Activated CD4-positive, alpha-beta T cell treated with anti-CD3 and anti-CD28 coated beads, Interleukin-2, amount 10 ng/mL, durations not matched to agents 24 days and 14 days (primary cell): Measurements from ENCODE around the gene MROH7. TPM values are rescaled to one million over a fixed set of nuclear protein-coding genes. Genes with fewer than 3 reads are reported as not detected.

Experiments
- DNase-seq: peaks from one replicate; pipeline ENCODE4 v3.0.0; 2022
- H3K27ac Mint-ChIP-seq: one replicate; pipeline ENCODE4 v1.8.0; 2022; ENCODE audit warnings: mild to moderate bottlenecking, mixed read lengths
- H3K27me3 Mint-ChIP-seq: one replicate; pipeline ENCODE4 v1.8.0; 2022; ENCODE audit warnings: mixed read lengths
- H3K36me3 Mint-ChIP-seq: one replicate; pipeline ENCODE4 v1.8.0; 2022; ENCODE audit warnings: low read depth, mild to moderate bottlenecking, mixed read lengths
- H3K4me1 Mint-ChIP-seq: one replicate; pipeline ENCODE4 v1.8.0; 2021; ENCODE audit warnings: mixed read lengths
- H3K4me3 Mint-ChIP-seq: one replicate; pipeline ENCODE4 v1.8.0; 2022; ENCODE audit warnings: mild to moderate bottlenecking, moderate library complexity, mixed read lengths
- H3K9me3 Mint-ChIP-seq: one replicate; pipeline ENCODE4 v1.8.0; 2021; ENCODE audit warnings: mixed read lengths
- intact Hi-C: fragments of 100-400 bp; cut with micrococcal nuclease; formaldehyde crosslinking; loops from one replicate; pipeline ENCODE4 v1.15.1; 2023
- total RNA-seq: library from RNA; stranded (reverse); gene quantifications from 2 replicates; pipeline ENCODE4 v1.2.3, GENCODE V29; 2022

The MROH7 gene
- total RNA-seq: 0.07 and 0.12 TPM in 2 replicates

DNA sequence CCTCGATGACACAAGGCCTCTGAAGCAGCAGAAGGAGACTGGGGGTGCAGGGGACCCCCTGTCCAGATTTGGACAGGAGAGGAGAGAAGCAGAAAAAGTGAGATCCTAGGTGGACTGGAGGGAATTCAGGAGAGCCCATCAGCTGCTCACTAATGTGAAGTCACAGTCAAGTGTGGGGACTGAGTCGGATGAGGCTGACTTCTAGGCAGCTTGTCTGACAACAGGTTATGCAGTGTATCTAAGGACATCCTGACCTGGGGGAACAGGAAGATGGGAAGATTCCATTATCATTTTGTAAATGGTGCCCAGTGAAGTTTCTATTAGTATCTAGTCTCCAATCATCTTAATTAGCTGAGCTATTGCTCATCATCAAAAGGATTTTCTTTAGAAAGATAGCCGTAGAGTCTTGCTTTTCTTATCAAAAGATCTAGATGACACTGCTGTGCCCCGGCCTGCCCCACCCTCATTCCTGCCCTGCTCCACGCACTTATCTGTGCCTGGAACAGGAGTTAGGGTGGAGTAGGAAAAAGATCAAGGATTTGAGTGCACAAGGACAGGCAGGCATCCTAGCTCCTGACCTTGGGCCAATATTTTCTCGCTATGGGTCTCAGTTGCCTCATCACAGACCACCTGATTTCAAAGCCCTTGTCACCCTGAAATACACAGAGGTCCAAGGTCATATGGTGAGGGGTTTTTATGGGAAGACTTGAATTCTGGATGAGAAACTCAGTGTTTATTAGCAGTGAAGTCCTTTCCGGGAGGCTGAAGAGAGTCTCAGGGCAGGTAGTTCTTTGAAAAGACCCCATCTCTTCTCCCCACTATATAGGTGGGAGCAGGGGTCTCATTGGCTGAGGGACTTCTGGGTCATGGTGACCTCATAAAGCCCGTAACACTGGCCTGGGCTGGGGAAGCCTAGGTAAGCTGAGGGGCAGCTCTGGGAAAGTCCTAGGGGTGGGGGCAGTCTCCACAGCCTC, at the start of gene MROH7:
TSS of gene MROH7 (plus strand) at position 924 of the 974 bp plus-strand sequence. CDS start 11,141 bp downstream, outside the sequence.
- intact Hi-C loops: no loop called here
- no peaks in the 10 kb centered on the region for H3K4me1 Mint-ChIP-seq
- no peak for DNase-seq
- H3K36me3 Mint-ChIP-seq: no peaks in the 10 kb centered on the region
- H3K27me3 Mint-ChIP-seq: peaks cover 5% of the 10 kb centered on the region
- no peak within 1 kb of the TSS for H3K27ac Mint-ChIP-seq
- no peak within 1 kb of the TSS for H3K4me3 Mint-ChIP-seq
- peaks cover 6% of the 10 kb centered on the region for H3K9me3 Mint-ChIP-seq

DNA sequence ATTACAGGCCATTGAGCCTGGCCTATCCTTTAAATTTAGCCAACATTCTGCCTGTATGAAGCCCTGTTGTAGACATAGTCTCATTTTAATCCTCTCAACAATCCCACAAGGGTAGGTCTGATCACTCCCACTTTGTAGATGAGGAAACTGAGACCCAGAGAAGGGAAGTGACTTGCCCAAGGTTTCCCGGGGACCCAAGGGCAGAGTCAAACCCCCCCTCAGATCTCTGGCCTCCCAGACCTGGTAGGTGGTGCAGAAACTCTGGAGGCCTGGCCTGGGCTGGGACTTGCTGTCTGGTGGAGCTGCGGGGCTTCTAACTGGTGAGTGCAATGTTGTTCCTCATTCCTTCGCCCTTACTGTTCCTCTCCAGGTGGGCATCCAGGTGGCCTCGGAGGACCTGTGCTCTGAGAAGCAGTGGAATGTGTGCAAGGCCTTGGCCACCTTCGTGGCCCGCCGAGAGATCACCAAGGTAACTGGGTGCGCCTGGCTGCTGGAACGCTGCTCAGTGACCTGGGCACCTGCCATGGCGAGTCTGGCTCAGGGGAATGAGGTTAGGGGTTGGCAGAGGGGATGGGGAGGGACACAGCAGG, 47.9 kb upstream of the MROH7 start:
- Mint-ChIP-seq H3K9me3 (no peaks in the 10 kb centered on the region), H3K27me3 (no peaks in the 10 kb centered on the region), H3K27ac (no peak overlapping the region), H3K36me3 (no peaks in the 10 kb centered on the region), H3K4me1 (no peaks in the 10 kb centered on the region), H3K4me3 (no peak overlapping the region)
- no peak for DNase-seq
- intact Hi-C loops: no loop called here

DNA sequence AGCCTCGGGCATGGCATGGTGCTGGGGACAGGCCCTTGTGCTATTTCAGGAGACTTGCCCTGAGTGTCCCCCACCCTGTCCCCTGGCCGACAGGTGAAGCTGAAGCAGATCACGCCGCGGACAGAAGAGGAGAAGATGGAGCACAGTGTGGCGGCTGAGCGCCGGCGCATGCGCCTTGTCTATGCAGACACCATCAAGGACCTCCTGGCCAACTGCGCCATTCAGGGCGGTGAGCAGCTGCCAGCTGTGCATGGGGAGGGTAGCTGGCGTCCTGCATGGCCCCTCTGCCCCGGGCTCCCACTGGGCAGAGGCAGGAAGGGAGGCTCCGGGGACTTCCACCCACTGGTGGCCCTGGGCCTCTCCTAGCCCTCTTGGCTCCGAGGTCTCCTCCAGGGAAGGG, 47.1 kb upstream of the MROH7 start:
- H3K36me3 Mint-ChIP-seq: no peaks in the 10 kb centered on the region
- no peaks in the 10 kb centered on the region for H3K4me1 Mint-ChIP-seq
- H3K27ac Mint-ChIP-seq: no peak overlapping the region
- intact Hi-C loops: no loop called here
- H3K4me3 Mint-ChIP-seq: no peak overlapping the region
- H3K27me3 Mint-ChIP-seq: no peaks in the 10 kb centered on the region
- H3K9me3 Mint-ChIP-seq: no peaks in the 10 kb centered on the region
- DNase-seq: no peak

DNA sequence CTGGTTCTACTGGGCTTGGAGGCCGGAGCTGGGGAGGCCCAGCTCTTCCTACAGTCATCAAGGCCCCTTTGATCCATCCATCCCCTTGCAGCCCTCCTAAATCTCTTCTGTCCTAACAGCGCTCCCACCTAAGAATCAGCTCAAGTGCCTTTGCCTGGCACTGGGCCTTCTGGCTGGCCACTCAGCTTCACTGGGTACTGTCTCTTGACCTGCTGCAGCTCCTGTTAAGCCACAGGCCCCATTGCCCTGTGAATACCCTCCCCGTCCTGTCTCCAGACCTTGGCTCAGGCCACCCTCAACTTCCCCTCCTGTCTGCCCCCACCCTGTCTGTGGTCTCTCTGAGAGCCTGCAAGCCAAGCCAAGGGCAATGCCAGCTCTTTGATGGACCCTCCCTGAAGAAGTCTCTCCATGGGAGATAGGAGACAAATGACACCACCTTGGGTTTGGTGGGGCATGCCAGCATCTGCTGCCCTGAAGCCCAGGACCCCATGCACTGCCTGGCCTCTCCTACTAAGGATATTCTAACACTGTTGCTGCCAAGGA, 45.6 kb upstream of the MROH7 start:
- Mint-ChIP-seq H3K36me3 (no peaks in the 10 kb centered on the region), H3K4me3 (no peak overlapping the region), H3K9me3 (no peaks in the 10 kb centered on the region), H3K27me3 (no peaks in the 10 kb centered on the region), H3K4me1 (no peaks in the 10 kb centered on the region), H3K27ac (no peak overlapping the region)
- intact Hi-C loops: no loop called here
- no peak for DNase-seq

DNA sequence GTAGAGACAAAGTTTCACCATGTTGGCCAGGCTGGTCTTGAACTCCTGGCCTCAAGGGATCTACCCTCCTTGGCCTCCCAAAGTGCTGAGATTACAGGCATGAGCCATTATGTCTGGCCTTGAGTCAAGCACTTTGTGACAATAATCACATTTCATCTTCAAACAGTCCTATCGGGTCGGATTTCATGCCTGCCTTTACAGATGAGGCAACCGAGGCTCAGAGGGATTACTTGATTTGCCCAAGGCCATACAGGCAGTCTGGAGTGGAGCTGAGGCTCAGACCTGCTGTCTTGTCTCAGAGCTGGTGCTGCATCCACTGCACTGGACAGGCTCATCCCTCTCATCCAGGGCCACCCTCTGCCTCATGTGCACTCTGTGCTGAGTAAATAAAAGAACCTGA, 44.8 kb upstream of the MROH7 start:
- intact Hi-C loops: no loop called here
- no peak overlapping the region for H3K4me3 Mint-ChIP-seq
- H3K27me3 Mint-ChIP-seq: no peaks in the 10 kb centered on the region
- no peaks in the 10 kb centered on the region for H3K9me3 Mint-ChIP-seq
- H3K4me1 Mint-ChIP-seq: no peaks in the 10 kb centered on the region
- no peaks in the 10 kb centered on the region for H3K36me3 Mint-ChIP-seq
- no peak for DNase-seq
- no peak overlapping the region for H3K27ac Mint-ChIP-seq

- Mint-ChIP-seq H3K27ac (no peak overlapping the region), H3K27me3 (no peaks in the 10 kb centered on the region), H3K4me1 (no peaks in the 10 kb centered on the region), H3K9me3 (no peaks in the 10 kb centered on the region), H3K36me3 (no peaks in the 10 kb centered on the region), H3K4me3 (no peak overlapping the region)
- no peak for DNase-seq
- intact Hi-C loops: no loop called here
These were observed 44.0 kb upstream of the MROH7 start for GRCh38 chr1:54597455-54598030.

- intact Hi-C loops: no loop called here
These were observed 42.3 kb upstream of the MROH7 start for GRCh38 chr1:54599211-54599823.

DNA sequence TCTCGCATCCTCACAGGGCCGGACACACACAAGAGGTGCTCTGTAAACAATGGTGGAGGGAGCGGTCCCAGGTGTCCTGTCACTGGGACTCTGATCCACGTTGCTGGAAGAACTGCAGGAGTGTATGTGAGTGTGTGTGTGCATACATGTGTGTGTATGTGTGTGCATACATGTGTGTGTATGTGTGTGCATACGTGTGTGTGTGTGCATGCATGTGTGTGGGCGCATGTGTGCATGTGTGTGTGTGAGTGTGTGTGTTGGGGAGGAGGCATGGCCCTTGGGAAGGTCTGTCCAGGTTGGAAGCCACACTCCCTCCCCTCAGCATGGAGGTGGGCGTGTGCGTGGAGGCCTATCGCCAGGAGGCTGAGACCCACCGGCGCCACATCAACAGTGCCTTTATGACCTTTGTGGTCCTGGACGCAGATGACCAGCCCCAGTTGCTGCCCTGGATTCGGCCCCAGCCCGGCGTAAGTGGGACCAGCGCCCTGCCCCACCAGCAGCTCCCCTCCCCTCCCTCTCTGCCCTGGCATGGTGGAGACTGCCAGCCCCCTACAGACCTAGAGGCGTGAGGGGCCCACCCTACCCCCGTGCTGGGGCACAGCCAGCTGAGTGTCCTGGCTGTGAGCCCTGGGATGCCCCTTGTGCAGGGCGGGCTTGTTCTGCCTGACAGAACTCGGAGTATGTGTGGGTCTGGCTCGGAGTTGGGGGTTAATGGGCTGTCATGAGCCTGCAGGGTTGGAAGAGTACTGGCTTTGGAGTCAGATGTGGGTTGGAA, 40.5 kb upstream of the MROH7 start:
- no peaks in the 10 kb centered on the region for H3K27me3 Mint-ChIP-seq
- intact Hi-C loops: no loop called here
- H3K27ac Mint-ChIP-seq: no peak overlapping the region
- H3K4me3 Mint-ChIP-seq: no peak overlapping the region
- no peaks in the 10 kb centered on the region for H3K36me3 Mint-ChIP-seq
- DNase-seq: no peak
- peaks cover 9% of the 10 kb centered on the region for H3K4me1 Mint-ChIP-seq
- no peaks in the 10 kb centered on the region for H3K9me3 Mint-ChIP-seq

More at GRCh38 chr1:54599211-54599823, 42.3 kb upstream of the MROH7 start:
- no peak for DNase-seq
- H3K4me1 Mint-ChIP-seq: peaks cover 1% of the 10 kb centered on the region
- H3K27me3 Mint-ChIP-seq: no peaks in the 10 kb centered on the region
- no peaks in the 10 kb centered on the region for H3K36me3 Mint-ChIP-seq
- H3K9me3 Mint-ChIP-seq: no peaks in the 10 kb centered on the region
- no peak overlapping the region for H3K27ac Mint-ChIP-seq
- H3K4me3 Mint-ChIP-seq: no peak overlapping the region

GRCh38 chr1:54601730-54602129, 39.9 kb upstream of the MROH7 start:
- Mint-ChIP-seq H3K36me3 (no peaks in the 10 kb centered on the region), H3K27ac (no peak overlapping the region), H3K4me1 (peaks cover 9% of the 10 kb centered on the region), H3K9me3 (no peaks in the 10 kb centered on the region), H3K27me3 (no peaks in the 10 kb centered on the region), H3K4me3 (no peak overlapping the region)
- DNase-seq: no peak
- intact Hi-C loops: no loop called here

DNA sequence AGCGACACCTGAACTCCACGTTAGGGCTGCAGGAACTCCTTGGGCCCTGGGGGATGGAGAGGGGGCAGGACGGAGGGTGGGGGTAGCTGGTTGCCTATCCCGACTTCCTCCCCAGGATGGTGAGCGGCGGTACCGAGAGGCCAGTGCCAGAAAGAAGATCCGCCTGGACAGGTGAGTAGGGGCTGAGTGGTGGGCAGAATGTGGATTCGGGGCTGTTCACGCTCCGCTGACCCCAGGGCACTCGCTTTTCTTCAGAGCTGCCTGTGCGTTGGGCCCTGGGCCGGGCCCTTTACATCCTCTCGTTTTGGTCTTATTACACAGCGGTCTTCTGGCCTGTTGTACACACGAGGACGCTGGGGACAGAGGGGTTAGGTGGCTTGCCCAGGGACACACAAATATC, 39.0 kb upstream of the MROH7 start:
- Mint-ChIP-seq H3K9me3 (no peaks in the 10 kb centered on the region), H3K4me1 (peaks cover 9% of the 10 kb centered on the region), H3K36me3 (no peaks in the 10 kb centered on the region), H3K27me3 (no peaks in the 10 kb centered on the region), H3K4me3 (no peak overlapping the region), H3K27ac (no peak overlapping the region)
- intact Hi-C loops: no loop called here
- DNase-seq: no peak

GRCh38 chr1:54603241-54603640, 38.3 kb upstream of the MROH7 start:
- Mint-ChIP-seq H3K4me1 (peaks cover 9% of the 10 kb centered on the region), H3K36me3 (no peaks in the 10 kb centered on the region), H3K9me3 (no peaks in the 10 kb centered on the region), H3K4me3 (no peak overlapping the region), H3K27ac (no peak overlapping the region), H3K27me3 (no peaks in the 10 kb centered on the region)
- intact Hi-C loops: no loop called here
- no peak for DNase-seq

- no peaks in the 10 kb centered on the region for H3K36me3 Mint-ChIP-seq
- no peak overlapping the region for H3K4me3 Mint-ChIP-seq
- H3K4me1 Mint-ChIP-seq: peaks cover 9% of the 10 kb centered on the region
- H3K27me3 Mint-ChIP-seq: no peaks in the 10 kb centered on the region
- intact Hi-C loops: no loop called here
- H3K27ac Mint-ChIP-seq: no peak overlapping the region
- H3K9me3 Mint-ChIP-seq: no peaks in the 10 kb centered on the region
- DNase-seq: no peak
These were observed 37.5 kb upstream of the MROH7 start for GRCh38 chr1:54604051-54604450.
